Measurements from ENCODE around the gene GSN.

GSN gene

GRCh38 chr9:121310571-121310970 is 42.6 kb downstream of the GSN start:
- no peak overlapping the region for H2AFZ ChIP-seq (ENCODE audit: low read length)
- no peaks in the 10 kb centered on the region for H4K20me1 ChIP-seq (ENCODE audit: insufficient read depth, low read length)
- H3K9me2 ChIP-seq (ENCODE audit: low read depth, low read length) = no peaks in the 10 kb centered on the region
- H3F3A ChIP-seq (ENCODE audit: insufficient read depth, low read length) = no peaks in the 10 kb centered on the region
- no peak overlapping the region for H3K27ac ChIP-seq (ENCODE audit: low read depth, low read length, poor library complexity, severe bottlenecking)
- H3K9ac ChIP-seq (ENCODE audit: low read length) = no peak overlapping the region
- no peaks in the 10 kb centered on the region for H3K4me1 ChIP-seq (ENCODE audit: insufficient read depth, low read length, severe bottlenecking)
- no peaks in the 10 kb centered on the region for H3K36me3 ChIP-seq (ENCODE audit: insufficient read depth, low read length)
- no peaks in the 10 kb centered on the region for H3K9me3 ChIP-seq (ENCODE audit: low read length)
- H3K79me2 ChIP-seq (ENCODE audit: insufficient read depth, low read length) = no peaks in the 10 kb centered on the region
- TF ChIP-seq EZH2 (IDR thresholded peaks at IDR 0.05; ENCODE audit: borderline replicate concordance, low read length) = no peak
- no peak for TF ChIP-seq CTCF (IDR thresholded peaks at IDR 0.05; ENCODE audit: low read length)
- H3K4me2 ChIP-seq (ENCODE audit: low read length) = no peak overlapping the region
- no peak overlapping the region for H3K4me3 ChIP-seq (ENCODE audit: low read depth, low read length, poor library complexity, severe bottlenecking)
- no peaks in the 10 kb centered on the region; the same call in 1 of the 2 replicates for H3K27me3 ChIP-seq (ENCODE audit: insufficient read depth, low read length)

- H3K79me2 ChIP-seq (ENCODE audit: insufficient read depth, low read length) = no peaks in the 10 kb centered on the region
- TF ChIP-seq CTCF (IDR thresholded peaks at IDR 0.05; ENCODE audit: low read length) (no peak), EZH2 (IDR thresholded peaks at IDR 0.05; ENCODE audit: borderline replicate concordance, low read length) (no peak)
- H3K4me3 ChIP-seq (ENCODE audit: low read depth, low read length, poor library complexity, severe bottlenecking) = no peak overlapping the region
- no peak overlapping the region for H3K4me2 ChIP-seq (ENCODE audit: low read length)
- no peaks in the 10 kb centered on the region; the same call in 1 of the 2 replicates for H3K27me3 ChIP-seq (ENCODE audit: insufficient read depth, low read length)
- no peaks in the 10 kb centered on the region for H3F3A ChIP-seq (ENCODE audit: insufficient read depth, low read length)
- H3K27ac ChIP-seq (ENCODE audit: low read depth, low read length, poor library complexity, severe bottlenecking) = no peak overlapping the region
- no peaks in the 10 kb centered on the region for H4K20me1 ChIP-seq (ENCODE audit: insufficient read depth, low read length)
- no peaks in the 10 kb centered on the region for H3K9me3 ChIP-seq (ENCODE audit: low read length)
- no peaks in the 10 kb centered on the region for H3K9me2 ChIP-seq (ENCODE audit: low read depth, low read length)
- no peak overlapping the region for H2AFZ ChIP-seq (ENCODE audit: low read length)
- H3K36me3 ChIP-seq (ENCODE audit: insufficient read depth, low read length) = no peaks in the 10 kb centered on the region
- H3K9ac ChIP-seq (ENCODE audit: low read length) = no peak overlapping the region
- H3K4me1 ChIP-seq (ENCODE audit: insufficient read depth, low read length, severe bottlenecking) = no peaks in the 10 kb centered on the region
These were observed 44.2 kb downstream of the GSN start for GRCh38 chr9:121312169-121312568.

- Histone ChIP-seq H3K9me2 (ENCODE audit: low read depth, low read length) (no peaks in the 10 kb centered on the region), H3F3A (ENCODE audit: insufficient read depth, low read length) (no peaks in the 10 kb centered on the region), H2AFZ (ENCODE audit: low read length) (no peak overlapping the region), H3K27ac (ENCODE audit: low read depth, low read length, poor library complexity, severe bottlenecking) (no peak overlapping the region), H3K4me3 (ENCODE audit: low read depth, low read length, poor library complexity, severe bottlenecking) (no peak overlapping the region), H3K4me2 (ENCODE audit: low read length) (no peak overlapping the region), H4K20me1 (ENCODE audit: insufficient read depth, low read length) (no peaks in the 10 kb centered on the region), H3K9me3 (ENCODE audit: low read length) (no peaks in the 10 kb centered on the region), H3K4me1 (ENCODE audit: insufficient read depth, low read length, severe bottlenecking) (no peaks in the 10 kb centered on the region), H3K27me3 (ENCODE audit: insufficient read depth, low read length) (no peaks in the 10 kb centered on the region; the same call in 1 of the 2 replicates), H3K9ac (ENCODE audit: low read length) (no peak overlapping the region), H3K79me2 (ENCODE audit: insufficient read depth, low read length) (no peaks in the 10 kb centered on the region), H3K36me3 (ENCODE audit: insufficient read depth, low read length) (no peaks in the 10 kb centered on the region)
- no peak for TF ChIP-seq EZH2 (IDR thresholded peaks at IDR 0.05; ENCODE audit: borderline replicate concordance, low read length)
- TF ChIP-seq CTCF (IDR thresholded peaks at IDR 0.05; ENCODE audit: low read length) = no peak
These were observed 45.6 kb downstream of the GSN start for GRCh38 chr9:121313458-121314152.

All from OCI-LY1 (cell line).